CD4-positive, alpha-beta T cell treated with Interleukin-4 for 1 hour (primary cell): ENCODE measurements around the gene LHFPL3.
"Not testable (repeated sequence)": the region's sequence is repeated elsewhere in the genome, so short reads cannot be mapped to it uniquely, and the experiment has no call there.

Source experiments
- DNase-seq, 2 donors: peaks; one replicate each; pipeline ENCODE4 v3.0.0-alpha.2; 2020 to 2022

LHFPL3 gene

DNA sequence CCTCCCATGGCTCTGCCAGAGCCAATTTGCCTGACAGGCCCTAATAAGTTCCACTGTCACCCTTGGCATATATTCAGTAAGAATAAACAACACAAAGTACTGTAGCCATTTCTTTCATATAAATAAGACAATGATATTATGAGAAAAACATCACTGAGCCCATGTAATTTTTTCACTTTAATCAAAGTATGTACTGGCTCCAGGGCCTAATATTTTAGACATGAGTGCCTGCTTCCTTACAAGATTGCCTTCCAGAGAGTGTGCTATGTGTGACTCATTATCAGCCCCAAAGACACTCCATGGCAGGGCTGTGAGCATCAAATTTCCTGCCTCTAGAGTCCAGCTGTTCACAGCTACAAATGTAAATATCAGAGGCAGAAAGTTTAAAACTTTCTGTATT, 297.6 kb downstream of the LHFPL3 start:
- no peak for DNase-seq

DNA sequence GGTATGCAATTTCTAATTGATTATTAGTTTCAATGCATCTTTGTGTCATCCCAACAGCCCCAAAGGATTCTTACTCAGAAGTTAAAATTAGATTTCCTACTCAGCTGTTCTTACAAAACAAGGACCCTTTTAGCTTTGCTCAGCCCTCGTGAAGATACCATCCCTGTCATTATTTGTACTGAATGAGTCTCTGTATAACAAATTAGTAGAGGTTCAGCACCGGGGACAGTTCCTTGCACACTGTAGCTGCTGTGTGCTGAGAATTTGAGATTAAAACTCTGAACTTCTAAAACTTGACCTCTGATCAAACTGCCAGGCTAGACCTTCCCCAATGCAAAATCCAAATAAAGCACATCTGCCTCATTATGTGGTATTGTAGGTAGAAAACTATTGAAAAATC, 299.1 kb downstream of the LHFPL3 start:
- no peak for DNase-seq

DNA sequence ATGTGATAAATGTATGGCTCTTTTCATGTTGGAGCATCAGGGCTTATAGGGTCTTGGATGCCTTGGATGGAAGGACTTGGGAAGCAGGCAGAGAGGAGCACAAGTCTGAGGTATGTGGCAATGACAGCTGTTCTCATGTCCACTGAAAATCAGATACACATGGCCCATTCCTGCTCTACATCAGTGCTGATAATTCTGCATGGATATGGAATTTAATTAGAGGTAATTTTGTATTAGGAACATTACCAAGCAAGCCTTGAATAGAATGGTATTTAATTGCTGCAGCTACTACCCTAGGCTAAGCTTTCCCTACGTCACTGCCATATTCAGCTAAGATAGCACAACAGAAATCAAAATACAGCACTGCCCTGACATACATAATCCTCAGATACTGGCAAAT, 299.6 kb downstream of the LHFPL3 start:
- DNase-seq, result no peak

DNA sequence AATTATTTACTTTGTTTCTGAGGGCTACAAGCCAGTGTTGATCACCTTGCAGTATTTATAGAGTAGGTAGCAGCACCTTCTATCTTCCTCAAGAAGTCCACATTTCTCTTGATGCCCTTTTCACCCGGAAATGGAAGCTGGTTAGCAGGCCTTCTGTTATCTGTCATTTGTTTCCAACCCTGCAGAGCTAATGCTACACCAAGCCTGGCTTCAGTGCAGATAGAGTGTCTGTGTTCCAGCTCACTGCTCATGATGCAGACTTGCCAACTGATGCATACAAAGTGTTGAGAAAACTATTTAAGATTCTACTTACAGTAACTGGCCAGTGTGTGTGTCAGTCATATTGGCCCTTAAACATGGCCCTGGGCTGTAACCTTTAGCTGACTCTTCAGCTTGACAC, 301.0 kb downstream of the LHFPL3 start:
- DNase-seq, result no peak

DNA sequence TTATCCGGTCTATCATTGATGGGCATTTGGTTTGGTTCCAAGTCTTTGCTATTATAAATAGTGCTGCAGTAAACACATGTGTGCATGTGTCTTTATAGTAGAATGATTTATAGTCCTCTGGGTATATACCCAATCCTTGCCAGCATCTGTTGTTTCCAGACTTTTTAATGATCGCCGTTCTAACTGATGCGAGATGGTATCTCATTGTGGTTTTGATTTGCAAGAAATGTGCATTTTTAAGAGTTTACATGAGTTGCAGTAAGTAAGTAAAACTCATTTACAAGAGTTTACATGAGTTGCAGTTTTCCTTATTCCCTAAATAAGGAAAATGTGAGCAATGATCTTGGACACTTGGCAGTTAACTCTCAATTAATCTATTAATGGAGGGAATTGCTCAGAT, 312.1 kb downstream of the LHFPL3 start:
- DNase-seq, result no peak

DNA sequence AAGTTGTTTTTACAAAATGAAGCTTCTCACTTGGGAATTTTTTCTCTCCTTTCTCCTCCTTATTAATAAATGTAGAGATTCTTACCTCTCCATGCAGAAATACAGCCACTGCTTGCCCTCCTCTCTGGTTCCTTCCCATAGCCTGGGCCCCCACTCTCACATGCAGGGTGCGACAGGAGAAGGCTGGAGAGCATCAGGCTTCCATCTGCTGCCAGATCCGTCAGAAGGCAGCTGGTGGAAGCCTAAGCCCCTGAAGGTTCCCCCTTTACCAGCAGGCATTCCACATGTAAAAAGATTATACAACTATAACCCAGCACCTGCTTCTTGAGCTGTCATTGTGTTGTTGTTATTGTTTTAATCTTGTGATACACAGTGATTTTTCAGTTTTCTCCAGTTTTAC, 314.2 kb downstream of the LHFPL3 start:
- no peak for DNase-seq

DNA sequence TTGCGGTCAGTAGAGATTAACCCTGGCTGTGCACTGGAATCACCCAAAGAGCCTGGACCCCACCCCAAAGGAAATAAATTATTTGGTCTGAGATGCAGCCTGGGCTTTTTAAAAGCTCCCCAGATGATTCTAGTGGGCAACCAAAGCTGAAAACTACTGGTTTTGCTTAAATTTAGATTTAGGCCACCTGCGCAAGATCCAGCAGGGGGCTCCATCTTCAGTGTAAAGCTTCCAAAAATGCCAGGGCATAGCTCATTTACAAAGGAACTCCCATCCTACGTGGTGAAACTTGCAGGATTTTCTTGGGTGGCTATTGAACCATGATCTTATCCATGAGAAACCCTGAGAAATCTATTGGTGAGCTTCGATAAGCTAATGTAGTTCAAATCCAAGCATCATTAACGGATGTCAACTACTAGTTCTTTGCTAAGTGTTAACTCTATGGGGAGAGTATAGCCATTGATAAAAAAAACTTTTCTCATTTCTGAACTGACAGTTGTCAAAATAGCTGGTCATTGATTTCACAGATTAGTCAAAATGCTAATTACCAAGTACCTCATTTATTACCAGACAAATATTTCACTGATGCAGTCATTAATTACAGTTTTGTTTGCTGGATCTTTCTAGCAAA, 315.3 kb downstream of the LHFPL3 start:
- DNase-seq, result no peak

DNA sequence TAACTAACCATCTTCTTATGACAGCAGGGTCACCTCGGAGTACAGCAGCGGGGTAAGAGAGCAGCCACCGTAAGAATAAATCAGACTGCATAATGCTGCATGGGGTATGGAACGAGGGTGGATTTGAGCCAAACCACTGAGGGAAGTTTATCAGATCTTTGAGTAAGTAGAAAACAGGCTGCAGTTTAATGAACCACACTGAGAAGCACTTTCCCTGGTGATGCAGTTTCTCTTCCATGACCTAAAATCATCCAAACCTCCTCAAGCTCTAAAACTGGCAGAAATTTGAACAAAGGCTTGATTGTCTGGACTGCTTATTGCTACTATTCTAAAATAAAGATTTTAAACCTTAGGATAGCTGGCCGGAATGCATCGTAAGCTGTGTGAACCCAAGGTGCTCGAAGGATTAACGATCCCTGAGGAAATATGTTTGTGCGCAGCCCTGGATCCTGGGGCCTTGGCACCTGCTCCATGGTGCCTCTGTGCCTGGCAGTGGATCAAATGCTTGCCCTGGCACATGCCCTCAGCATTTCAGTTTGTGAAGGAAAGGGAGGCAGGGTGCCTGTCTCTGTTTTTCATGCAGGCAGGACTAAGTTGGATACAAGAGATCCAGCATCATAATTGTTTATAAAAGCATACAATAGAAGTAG, 322.7 kb downstream of the LHFPL3 start:
- no peak for DNase-seq

DNA sequence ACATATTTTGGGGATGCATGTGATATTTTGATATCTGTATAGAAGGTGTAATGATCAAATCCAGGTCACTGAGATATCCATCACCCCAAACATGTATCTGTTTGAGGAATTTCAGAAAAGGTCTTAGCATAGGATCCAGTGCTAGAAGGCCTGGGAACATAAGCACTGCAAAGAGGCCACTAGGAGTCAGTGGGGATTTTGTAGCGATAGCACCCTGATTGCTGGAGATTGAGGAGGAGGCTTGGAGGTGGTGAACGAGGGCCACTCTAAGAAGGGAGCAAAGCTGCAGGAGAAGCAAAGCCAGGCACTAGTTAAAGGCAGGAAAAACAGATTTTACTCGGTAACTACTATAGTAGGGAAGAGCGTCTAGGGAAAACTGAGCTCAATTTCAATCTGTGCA, 324.0 kb downstream of the LHFPL3 start:
- DNase-seq, result no peak

DNA sequence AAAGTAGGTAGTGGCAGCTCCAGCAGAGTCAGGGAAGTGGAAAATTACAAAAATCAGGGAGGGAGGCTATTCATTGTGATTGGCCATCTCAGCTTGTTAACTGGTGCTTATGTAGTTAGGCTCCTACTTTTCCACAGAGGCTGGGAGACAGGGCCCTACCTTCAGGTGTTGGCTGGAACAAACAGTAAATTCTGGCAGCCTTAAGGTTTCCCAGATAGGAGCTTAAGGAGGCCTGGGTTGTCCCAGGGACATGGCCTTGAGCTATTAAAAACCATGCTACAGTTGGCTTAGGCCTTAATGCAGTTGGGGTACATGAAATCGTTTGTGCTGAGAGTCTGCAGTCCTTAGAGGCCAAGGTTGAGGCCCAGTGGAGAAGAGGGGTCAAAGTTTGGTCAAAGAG, 324.5 kb downstream of the LHFPL3 start:
- DNase-seq, result no peak

DNA sequence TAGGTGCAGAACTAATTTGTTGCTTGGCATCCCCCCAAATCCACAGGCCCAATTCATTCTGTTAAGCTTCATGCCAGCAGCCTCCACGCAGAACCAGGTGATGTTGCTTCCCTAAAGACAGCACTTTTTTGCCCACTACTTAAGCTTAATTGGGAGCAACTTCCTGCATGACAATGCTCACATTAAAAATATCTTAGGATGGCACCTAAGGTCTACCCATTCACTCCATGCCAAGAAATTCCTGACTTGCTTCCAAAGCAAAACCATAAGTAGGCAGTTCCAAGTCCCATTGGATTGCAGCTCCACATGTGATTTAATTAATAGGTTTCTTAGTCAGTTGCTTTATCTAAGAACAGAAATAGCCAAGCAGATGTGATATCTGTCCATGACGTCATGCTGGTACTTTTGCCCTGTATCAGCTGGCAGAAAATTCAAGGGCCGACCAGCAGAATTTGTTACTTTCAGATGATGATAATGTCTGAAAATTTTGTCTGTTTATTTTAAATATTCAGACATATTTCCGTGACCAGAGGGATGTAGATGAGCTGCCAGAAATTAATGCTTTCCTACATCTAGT, 325.5 kb downstream of the LHFPL3 start:
- DNase-seq, result no peak

DNA sequence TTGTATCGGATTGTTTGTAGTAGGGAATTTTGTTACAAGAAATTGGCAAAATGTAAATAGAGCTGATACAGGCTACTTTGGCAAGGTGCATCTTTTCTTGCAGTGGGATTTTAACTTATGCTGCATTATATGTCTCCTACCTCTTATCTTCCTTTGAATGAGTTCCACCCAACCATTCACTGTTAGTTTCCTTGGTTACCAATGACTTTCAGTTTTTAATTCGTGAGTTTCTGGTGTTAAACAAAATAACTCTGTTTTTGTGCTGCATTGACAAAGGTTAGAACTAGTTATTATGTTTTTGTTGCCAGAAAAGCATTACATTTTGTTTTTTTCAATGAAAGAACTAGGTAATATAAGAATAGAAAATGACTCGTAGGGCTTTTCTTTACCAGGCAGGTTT, 327.2 kb downstream of the LHFPL3 start:
- DNase-seq, result no peak

DNA sequence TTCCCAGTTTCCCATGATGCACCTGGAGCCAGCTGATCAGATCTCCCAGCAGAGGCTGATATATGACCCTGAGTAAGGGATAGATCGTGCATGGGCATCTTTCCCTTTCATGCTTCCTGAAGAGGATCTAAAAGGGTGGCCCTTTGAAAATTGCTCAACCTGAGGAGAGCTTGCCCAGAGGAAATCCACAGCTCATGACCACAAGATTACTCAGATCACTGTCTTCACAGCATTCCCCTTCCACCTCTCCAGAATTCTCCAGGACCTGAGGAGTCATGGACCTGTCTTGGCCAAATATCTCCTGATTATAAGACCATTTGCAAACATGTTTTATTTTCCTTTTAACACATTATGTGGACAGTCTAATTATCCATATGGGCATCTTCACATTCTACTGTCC, 328.1 kb downstream of the LHFPL3 start:
- DNase-seq, result no peak

DNA sequence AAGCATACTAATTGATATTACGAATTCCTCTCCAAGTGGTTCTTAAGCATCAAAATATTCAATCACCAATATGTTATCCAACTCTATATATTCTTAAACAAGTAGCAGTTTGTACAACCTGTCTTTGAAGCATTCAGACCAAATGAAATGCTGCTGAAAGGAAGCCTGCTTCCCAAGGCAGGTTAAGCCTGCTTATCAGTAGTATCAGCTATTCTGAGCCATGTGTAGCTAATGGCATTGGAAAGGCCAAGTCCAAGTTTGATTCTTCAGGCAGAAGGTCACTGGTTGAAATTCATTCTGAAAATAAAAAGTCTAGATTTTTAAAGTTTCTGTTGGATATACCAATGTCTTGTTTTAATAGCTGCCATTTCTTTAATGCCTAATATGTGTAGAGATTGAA, 328.7 kb downstream of the LHFPL3 start:
- DNase-seq, result no peak

DNA sequence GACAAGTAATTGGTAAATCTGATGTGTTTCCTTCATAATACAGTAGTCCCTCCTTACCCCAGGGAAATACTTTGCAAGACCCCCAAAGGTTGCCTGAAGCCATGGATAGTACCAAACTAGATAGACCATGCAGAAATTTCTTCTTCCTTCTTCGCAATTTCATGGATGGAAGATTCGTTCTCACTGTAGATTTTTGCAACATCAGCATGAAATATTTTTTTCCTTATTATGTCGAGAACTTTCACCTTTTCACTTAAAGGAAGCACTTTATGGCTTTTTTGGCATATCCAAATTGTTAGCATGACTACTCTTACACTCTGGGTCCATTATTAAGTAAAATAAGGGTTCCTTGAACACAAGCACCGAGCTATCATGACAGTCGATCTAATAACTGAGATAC, 333.2 kb downstream of the LHFPL3 start:
- no peak for DNase-seq

DNA sequence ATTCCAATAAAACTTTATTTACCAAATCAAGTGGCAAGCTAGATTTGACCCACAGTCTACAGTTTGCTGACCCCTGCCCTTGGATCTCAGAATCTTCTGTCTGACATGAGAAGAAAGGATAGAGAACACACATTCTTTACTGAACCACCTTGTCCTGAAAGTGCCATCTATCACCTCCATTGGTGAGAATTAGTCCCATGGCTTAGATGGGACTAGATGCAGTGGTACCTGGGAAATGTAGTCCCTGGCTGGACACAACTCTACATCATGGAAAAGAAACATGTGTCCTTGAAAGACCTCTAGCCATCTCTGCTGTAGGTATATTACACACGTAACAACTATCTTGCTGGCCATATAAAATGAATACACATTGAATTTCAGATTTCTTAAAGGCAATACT, 336.2 kb downstream of the LHFPL3 start:
- DNase-seq, result no peak

DNA sequence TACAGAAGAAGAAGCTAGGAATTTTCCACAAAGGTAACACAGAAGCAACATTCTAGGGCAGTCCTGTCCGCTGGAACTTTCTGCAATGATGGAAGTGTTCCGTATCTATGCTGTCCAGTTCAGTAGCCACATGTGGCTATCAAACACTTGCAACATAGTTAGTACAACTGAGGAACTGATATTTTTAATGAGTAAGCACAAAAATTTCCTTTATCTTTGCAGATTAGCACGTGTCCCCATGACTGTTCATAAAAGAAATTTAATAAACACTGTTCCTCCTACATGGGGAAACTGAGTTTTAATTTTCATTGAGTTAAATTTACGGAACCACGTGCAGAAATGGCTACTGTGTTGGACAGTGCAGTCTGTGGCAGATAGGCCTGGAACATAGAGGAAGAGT, 349.2 kb downstream of the LHFPL3 start:
- no peak for DNase-seq

DNA sequence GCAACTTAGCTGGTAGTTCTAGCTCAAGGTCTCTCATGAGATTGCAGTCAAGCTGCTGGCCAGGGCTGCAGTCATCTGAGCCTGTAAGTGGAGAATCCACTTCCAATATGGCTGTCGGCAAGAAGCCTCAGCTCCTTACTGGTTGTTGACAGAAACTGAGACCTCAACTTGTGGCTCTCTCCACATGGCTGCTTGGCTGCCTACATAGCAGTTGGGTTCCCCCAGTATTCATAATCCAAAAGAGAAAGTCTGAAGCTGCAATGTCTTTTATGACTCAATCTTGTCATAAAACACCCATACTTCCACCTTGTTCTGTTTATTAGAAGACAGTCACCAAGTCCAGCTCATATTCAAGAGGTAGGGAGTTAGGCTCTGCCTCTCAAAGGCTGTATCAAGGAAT, 350.7 kb downstream of the LHFPL3 start:
- no peak for DNase-seq

DNA sequence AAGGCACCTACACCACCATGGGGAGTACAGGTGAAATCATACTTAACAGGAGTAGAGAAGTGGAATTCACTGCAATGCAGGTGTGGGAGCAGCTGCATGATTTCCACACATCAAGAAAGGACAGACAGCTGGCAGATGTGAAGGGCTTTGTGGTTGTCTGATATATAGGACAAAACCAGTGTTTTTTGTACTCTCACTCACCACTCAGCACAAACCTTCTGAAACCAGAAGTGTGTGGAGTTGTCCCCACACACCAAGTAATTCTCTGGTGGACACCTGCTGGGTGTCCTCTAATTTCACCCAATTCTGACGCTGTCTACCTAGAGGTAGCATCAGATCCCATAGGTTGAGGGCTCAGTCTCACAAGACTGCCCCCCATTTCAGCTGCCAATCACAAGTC, 357.9 kb downstream of the LHFPL3 start:
- DNase-seq, result no peak

DNA sequence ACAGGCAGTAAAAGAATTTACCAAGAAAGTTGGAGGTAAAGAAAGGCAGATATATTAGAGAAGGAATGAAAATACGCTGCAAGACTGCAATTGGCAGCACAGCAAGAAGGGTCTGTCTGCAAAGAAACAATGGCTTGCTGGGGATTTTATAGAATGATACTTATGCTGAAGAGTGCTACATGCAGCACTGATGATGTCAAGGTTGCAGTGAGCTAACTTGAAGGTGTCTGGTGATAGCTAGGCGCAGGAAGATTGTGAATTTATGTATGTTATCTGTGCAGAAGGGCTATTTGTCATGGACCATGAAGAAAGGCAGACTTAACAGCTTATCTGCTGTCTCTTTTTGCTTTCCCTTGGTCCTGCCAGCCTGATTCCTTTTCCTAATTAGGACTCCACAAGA, 366.3 kb downstream of the LHFPL3 start:
- no peak for DNase-seq

DNA sequence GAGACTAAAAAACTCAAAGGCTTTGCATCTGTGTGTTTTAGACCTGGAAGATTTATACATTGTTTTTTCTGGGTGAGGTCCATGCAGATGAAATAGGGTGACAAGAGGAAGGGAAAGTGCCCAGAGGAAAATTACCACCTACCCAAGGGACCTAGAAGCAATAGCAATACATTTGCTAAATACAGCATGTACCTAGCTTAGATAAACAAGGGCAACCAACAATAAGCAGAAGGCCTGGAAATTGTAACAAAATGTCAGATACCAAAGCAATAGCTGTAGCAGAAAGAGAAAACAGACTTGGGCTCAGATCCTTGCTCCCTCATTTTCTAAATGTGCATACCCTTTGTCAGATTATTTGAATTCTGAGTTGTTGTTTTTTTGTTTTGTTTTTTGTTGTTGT, 367.2 kb downstream of the LHFPL3 start:
- no peak for DNase-seq

DNA sequence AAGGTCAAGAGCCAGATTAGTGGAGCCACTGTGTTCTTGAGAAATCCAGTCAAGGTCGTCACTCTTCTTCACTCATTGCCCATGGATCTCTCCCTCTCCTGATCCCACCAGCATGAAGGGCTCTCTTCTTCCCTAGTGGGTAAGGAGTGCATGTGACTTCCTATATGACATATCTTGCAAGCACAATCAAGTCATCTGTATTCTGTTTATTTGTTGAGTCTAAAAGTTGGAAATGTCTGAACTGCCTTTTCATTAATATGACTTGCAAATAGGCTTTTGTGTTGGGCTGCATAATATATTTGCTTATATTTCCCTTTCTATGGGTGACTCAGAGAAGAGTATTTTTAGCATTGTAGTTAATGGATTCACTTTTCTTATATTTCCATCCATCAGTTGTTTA, 371.9 kb downstream of the LHFPL3 start:
- DNase-seq, result no peak

DNA sequence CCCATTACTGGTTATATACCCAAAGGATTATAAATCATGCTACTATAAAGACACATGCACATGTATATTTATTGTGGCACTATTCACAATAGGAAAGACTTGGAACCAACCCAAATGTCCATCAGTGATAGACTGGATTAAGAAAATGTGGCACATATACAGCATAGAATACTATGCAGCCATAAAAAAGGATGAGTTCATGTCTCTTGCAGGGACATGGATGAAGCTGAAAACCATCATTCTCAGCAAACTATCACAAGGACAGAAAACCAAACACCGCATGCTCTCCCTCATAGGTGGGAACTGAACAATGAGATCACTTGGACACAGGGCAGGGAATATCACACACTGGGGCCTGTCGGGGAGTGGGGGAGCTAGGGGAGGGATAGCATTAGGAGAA, 392.6 kb downstream of the LHFPL3 start:
- not testable (repeated sequence) for DNase-seq

DNA sequence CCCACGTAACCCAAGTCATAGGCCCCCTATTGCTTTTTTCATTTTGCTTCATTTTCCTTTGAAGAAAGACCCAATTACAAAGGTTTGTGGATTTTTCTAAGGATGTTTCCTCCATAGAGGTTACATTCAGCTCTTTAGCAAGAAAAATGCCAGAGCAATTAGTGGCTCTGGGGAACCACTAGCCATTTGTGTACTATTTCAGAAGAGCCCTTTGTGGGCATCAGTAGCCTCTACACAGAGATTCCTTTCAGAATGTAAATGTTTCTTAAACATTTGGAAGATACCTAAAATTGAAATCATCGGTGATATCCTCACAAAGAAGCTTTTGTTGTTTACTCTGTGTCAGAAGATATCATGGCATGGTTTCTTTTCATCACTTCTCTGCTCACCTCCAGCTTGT, 394.6 kb downstream of the LHFPL3 start:
- DNase-seq, result no peak

DNA sequence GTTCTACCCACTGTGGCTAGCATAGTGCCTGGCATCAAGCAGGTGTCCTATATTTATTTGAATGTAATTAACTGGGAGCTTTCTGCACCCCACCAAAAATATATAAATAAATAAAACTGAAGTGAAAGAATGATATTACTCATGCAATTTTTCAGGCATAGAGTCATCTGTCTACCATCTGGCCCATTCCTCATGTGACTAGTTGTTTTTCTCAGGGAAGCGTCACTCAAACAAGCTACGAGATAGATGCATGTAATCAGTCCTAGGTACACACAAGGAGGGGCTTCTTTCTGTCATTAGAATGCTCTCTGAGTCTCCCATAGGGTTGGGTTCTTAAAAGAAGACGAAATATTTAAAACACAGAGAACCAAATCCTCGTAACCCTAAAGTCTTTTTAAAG, 430.1 kb downstream of the LHFPL3 start:
- no peak for DNase-seq
